H1 (cell line): Measurements from ENCODE around the gene KNDC1.

ENCODE experiments used
- ATF2 ChIP-seq: IDR thresholded peaks from 2 replicates; pipeline ENCODE4 v1.6.1; 2012; ENCODE audit warnings: low read length, inconsistent platforms
- CHD2 ChIP-seq: IDR thresholded peaks from 2 replicates; pipeline ENCODE4 v1.6.1; 2012; ENCODE audit warnings: low read length, improper control_type of control experiment
- CREB1 ChIP-seq: IDR thresholded peaks from 2 replicates; pipeline ENCODE4 v1.6.1; 2012; ENCODE audit warnings: inconsistent platforms
- EP300 ChIP-seq, 2 experiments: IDR thresholded peaks; 1 replicate in 1 of 2; 2 replicates in 1 of 2; pipeline ENCODE4 v1.6.1; 2011 to 2012; ENCODE audit warnings: low read depth in 2 of 2, low read length in 2 of 2, mild to moderate bottlenecking in 2 of 2, borderline replicate concordance in 1 of 2, inconsistent platforms in 1 of 2, moderate library complexity in 1 of 2
- POLR2A ChIP-seq, 2 experiments: IDR thresholded peaks; 1 replicate in 1 of 2; 2 replicates in 1 of 2; pipeline ENCODE4 v1.6.1; 2011; ENCODE audit warnings: low read depth in 2 of 2, low read length in 2 of 2, mild to moderate bottlenecking in 2 of 2; ENCODE audit errors: control extremely low read depth in 1 of 2
- RAD21 ChIP-seq, 2 experiments: IDR thresholded peaks in 1 of 2; conservative IDR thresholded peaks in 1 of 2; 2 replicates each; pipeline ENCODE4 v1.6.1; 2011; ENCODE audit warnings: low read depth in 2 of 2, low read length in 2 of 2, improper control_type of control experiment in 1 of 2, inconsistent platforms in 1 of 2, mild to moderate bottlenecking in 1 of 2, moderate library complexity in 1 of 2
- RNF2 ChIP-seq: fragments of 200-900, 300-1000 bp; sonication (generic); IDR thresholded peaks from 2 replicates; pipeline ENCODE4 v1.7.1; 2016; ENCODE audit warnings: borderline replicate concordance, low read depth, mild to moderate bottlenecking, antibody characterized with exemption, low read length; ENCODE audit not compliant: poor library complexity, severe bottlenecking; ENCODE audit errors: missing control alignments
- SP1 ChIP-seq: IDR thresholded peaks from 2 replicates; pipeline ENCODE4 v1.6.1; 2011; ENCODE audit warnings: low read depth, low read length
- SRF ChIP-seq: IDR thresholded peaks from 2 replicates; pipeline ENCODE4 v1.6.1; 2011; ENCODE audit warnings: mild to moderate bottlenecking, low read depth, low read length, moderate library complexity
- TF ChIP-seq, protein P1 (sequence below): IDR thresholded peaks from 2 replicates; pipeline ENCODE4 v1.6.1; 2011; ENCODE audit warnings: low read length, improper control_type of control experiment

- no peak for TF ChIP-seq EP300 (IDR thresholded peaks at IDR 0.05; ENCODE audit: borderline replicate concordance in 1 of 2, low read depth in 2 of 2, low read length in 2 of 2)
- no peak for TF ChIP-seq SRF
- TF ChIP-seq CREB1, result no peak
- no peak for TF ChIP-seq CHD2
- no peak for TF ChIP-seq RAD21 (IDR thresholded peaks at IDR 0.05 in 1 of 2, conservative IDR thresholded peaks at IDR 0.05 in 1 of 2; ENCODE audit: low read depth in 2 of 2, low read length in 2 of 2)
- TF ChIP-seq POLR2A (IDR thresholded peaks at IDR 0.05; ENCODE audit: control extremely low read depth in 1 of 2, low read depth in 2 of 2, low read length in 2 of 2), result no peak
- TF ChIP-seq, protein P1, sequence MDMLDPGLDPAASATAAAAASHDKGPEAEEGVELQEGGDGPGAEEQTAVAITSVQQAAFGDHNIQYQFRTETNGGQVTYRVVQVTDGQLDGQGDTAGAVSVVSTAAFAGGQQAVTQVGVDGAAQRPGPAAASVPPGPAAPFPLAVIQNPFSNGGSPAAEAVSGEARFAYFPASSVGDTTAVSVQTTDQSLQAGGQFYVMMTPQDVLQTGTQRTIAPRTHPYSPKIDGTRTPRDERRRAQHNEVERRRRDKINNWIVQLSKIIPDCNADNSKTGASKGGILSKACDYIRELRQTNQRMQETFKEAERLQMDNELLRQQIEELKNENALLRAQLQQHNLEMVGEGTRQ, result no peak
- no peak for TF ChIP-seq SP1
- no peak for TF ChIP-seq ATF2
- TF ChIP-seq RNF2, result no peak
Measured at GRCh38 chr10:133198206-133198605, 38.2 kb downstream of the KNDC1 start.
